A549 (cell line): ENCODE results near the gene NSD2. TPM values are rescaled to one million over a fixed set of nuclear protein-coding genes. Genes with fewer than 3 reads are reported as not detected.

Experiments
- ATAC-seq, 2 experiments: fragments of 200-7000 bp in 1 of 2; fragments of >200 bp in 1 of 2; cut with Nextera tagmentation in 1 of 2; cut with Tn5 transposase in 1 of 2; 3 replicates each; pipeline versions ENCODE4 v1.8.0 to v1.9.1; 2018 to 2020; ENCODE audit warnings: mild to moderate bottlenecking in 1 of 2, moderate library complexity in 1 of 2
- CTCF ChIA-PET: fragments of 300-600 bp; sonication (Branson Sonifier 250); formaldehyde crosslinking; extraction: SDS; loops from one replicate; lab custom pipeline; 2021; ENCODE audit warnings: antibody characterized with exemption, inconsistent platforms; lab: Yijun Ruan, JAX
- POLR2A ChIA-PET: fragments of 350-600 bp; formaldehyde crosslinking; extraction: SDS; loops from one replicate; lab custom pipeline; 2021; ENCODE audit warnings: antibody characterized with exemption, inconsistent platforms; lab: Yijun Ruan, JAX
- DNase-seq, 2 experiments: peaks; one replicate each; pipeline versions ENCODE4 v3.0.0 to v3.0.0-alpha.2; 2011 to 2016; ENCODE audit warnings: low read depth in 1 of 2, low spot score in 1 of 2
- FAIRE-seq: peaks from 2 replicates; lab custom pipeline; 2011; peaks lifted over from hg19 to GRCh38; lab: Jason Lieb, UNC
- H3K27ac ChIP-seq, 2 experiments: fragments of >200 bp; sonication (Bioruptor Twin); formaldehyde crosslinking; 3 replicates each; pipeline ENCODE4 v1.5.1; 2016 to 2017
- H3K4me1 ChIP-seq: fragments of >200 bp; sonication (Bioruptor Twin); formaldehyde crosslinking; 3 replicates; pipeline ENCODE4 v1.6.1; 2016
- H3K4me2 ChIP-seq: fragments of >200 bp; sonication (Bioruptor Twin); formaldehyde crosslinking; 3 replicates; pipeline ENCODE4 v1.6.1; 2016
- H3K4me3 ChIP-seq: fragments of >200 bp; sonication (Bioruptor Twin); formaldehyde crosslinking; 3 replicates; pipeline ENCODE4 v1.5.1; 2016
- H3K9me3 ChIP-seq: fragments of >200 bp; sonication (Bioruptor Twin); formaldehyde crosslinking; 3 replicates; pipeline ENCODE4 v1.6.1; 2016
- BCL3 ChIP-seq: fragments of >200 bp; sonication (Bioruptor Twin); formaldehyde crosslinking; IDR thresholded peaks from 3 replicates; pipeline ENCODE4 v1.6.1; 2016
- CEBPB ChIP-seq, 2 experiments: fragments of >200 bp in 1 of 2; sonication (Bioruptor Twin) in 1 of 2; formaldehyde crosslinking in 1 of 2; IDR thresholded peaks; 2 replicates each; pipeline ENCODE4 v1.6.1; 2012 to 2016
- CHD2 ChIP-seq: fragments of 150-350 bp; IDR thresholded peaks from 2 replicates; pipeline ENCODE4 v1.6.1; 2014; ENCODE audit warnings: low read length; ENCODE audit not compliant: partially characterized antibody
- CHD4 ChIP-seq: fragments of 200-600 bp; sonication (generic); IDR thresholded peaks from 2 replicates; pipeline ENCODE4 v1.6.1; 2016; ENCODE audit warnings: antibody characterized with exemption, mild to moderate bottlenecking, borderline replicate concordance
- EHF ChIP-seq: fragments of 250-450 bp; sonication (Bioruptor Pico); IDR thresholded peaks from 2 replicates; pipeline ENCODE4 v1.5.0; 2020; ENCODE audit warnings: mild to moderate bottlenecking
- HDAC2 ChIP-seq: fragments of 200-600 bp; sonication (generic); IDR thresholded peaks from 2 replicates; pipeline ENCODE4 v1.6.1; 2016
- HOXB5 ChIP-seq: fragments of 250-450 bp; sonication (Bioruptor Pico); IDR thresholded peaks from 2 replicates; pipeline ENCODE4 v1.5.0; 2020; ENCODE audit warnings: mild to moderate bottlenecking, moderate library complexity
- KDM5A ChIP-seq: fragments of 200-600 bp; sonication (generic); IDR thresholded peaks from 2 replicates; pipeline ENCODE4 v1.6.1; 2016; ENCODE audit warnings: antibody characterized with exemption, mild to moderate bottlenecking
- MAZ ChIP-seq: fragments of 150-350 bp; IDR thresholded peaks from 2 replicates; pipeline ENCODE4 v1.6.1; 2014; ENCODE audit warnings: antibody characterized with exemption, low read depth, low read length, borderline replicate concordance
- NR3C1 ChIP-seq: fragments of >200 bp; sonication (Bioruptor Twin); formaldehyde crosslinking; IDR thresholded peaks from 3 replicates; pipeline ENCODE4 v1.6.1; 2017
- RARB ChIP-seq: fragments of 250-450 bp; sonication (Bioruptor Pico); IDR thresholded peaks from 2 replicates; pipeline ENCODE4 v1.8.0; 2021; ENCODE audit warnings: mild to moderate bottlenecking, moderate library complexity
- RCOR1 ChIP-seq: fragments of 150-350 bp; IDR thresholded peaks from 2 replicates; pipeline ENCODE4 v1.6.1; 2014; ENCODE audit warnings: antibody characterized with exemption, low read length, low read depth
- SMC3 ChIP-seq: fragments of >200 bp; sonication (Bioruptor Twin); formaldehyde crosslinking; IDR thresholded peaks from 3 replicates; pipeline ENCODE4 v1.6.1; 2018; ENCODE audit warnings: inconsistent platforms
- SREBF2 ChIP-seq: fragments of 450-650 bp; IDR thresholded peaks from 2 replicates; pipeline ENCODE4 v1.6.1; 2014; ENCODE audit warnings: mild to moderate bottlenecking, moderate library complexity
- TFCP2L1 ChIP-seq: fragments of 250-450 bp; sonication (Bioruptor Pico); IDR thresholded peaks from 2 replicates; pipeline ENCODE4 v1.5.0; 2021; ENCODE audit warnings: mild to moderate bottlenecking
- TP53 ChIP-seq: fragments of 250-450 bp; sonication (Bioruptor Pico); IDR thresholded peaks from 2 replicates; pipeline ENCODE4 v1.5.0; 2021; ENCODE audit warnings: mild to moderate bottlenecking, moderate library complexity
- ZC3H11A ChIP-seq: fragments of 450-650 bp; IDR thresholded peaks from 2 replicates; pipeline ENCODE4 v1.6.1; 2014; ENCODE audit warnings: antibody characterized with exemption, mild to moderate bottlenecking
- WGBS: methylation state at CpG from one replicate; pipeline ENCODE4 v1.1.6; 2017; ENCODE audit errors: missing lambda C conversion rate; 5-methylcytosine and 5-hydroxymethylcytosine counted together
- polyA plus RNA-seq, 4 experiments: library from polyadenylated mRNA; depleted of rRNA in 3 of 4; stranded (reverse); fragments of >200 nt; fragmentation: RNase III in 1 of 4; extraction: RNeasy Plus Mini Kit Qiagen cat#74134 plus additional on column Dnase treatment in 1 of 4; gene quantifications; 2 replicates in 3 of 4; 3 replicates in 1 of 4; pipeline ENCODE4 v1.2.3, GENCODE V29; 2011 to 2017
- TF ChIP-seq, protein P1 (sequence below): fragments of >200 bp; sonication (Bioruptor Twin); formaldehyde crosslinking; IDR thresholded peaks from 2 replicates; pipeline ENCODE4 v1.6.1; 2016
- TF ChIP-seq, protein P2 (sequence below): IDR thresholded peaks from 2 replicates; pipeline ENCODE4 v1.6.1; 2012
- TF ChIP-seq, protein P3 (sequence below): IDR thresholded peaks from 2 replicates; pipeline ENCODE4 v1.6.1; 2012

NSD2 gene
- polyA plus RNA-seq, 2 of the 4 experiments (the other 2 are of a cell fraction), result 43.8 to 49.3 TPM

- CTCF ChIA-PET, result no interaction called here
- no peak for FAIRE-seq
- 94% methylated on average over 13 of the region's 13 CpGs for WGBS
- no peaks in the 10 kb centered on the region for H3K9me3 ChIP-seq
- no peak for TF ChIP-seq BCL3
- no peak for TF ChIP-seq KDM5A
- no peak for TF ChIP-seq HOXB5 (CRISPR knock-in tag)
- no peak for TF ChIP-seq RARB (CRISPR knock-in tag)
- TF ChIP-seq, protein P1, sequence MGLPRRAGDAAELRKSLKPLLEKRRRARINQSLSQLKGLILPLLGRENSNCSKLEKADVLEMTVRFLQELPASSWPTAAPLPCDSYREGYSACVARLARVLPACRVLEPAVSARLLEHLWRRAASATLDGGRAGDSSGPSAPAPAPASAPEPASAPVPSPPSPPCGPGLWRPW, result no peak
- no peak for TF ChIP-seq CEBPB (IDR thresholded peaks at IDR 0.05)
- TF ChIP-seq, protein P2, sequence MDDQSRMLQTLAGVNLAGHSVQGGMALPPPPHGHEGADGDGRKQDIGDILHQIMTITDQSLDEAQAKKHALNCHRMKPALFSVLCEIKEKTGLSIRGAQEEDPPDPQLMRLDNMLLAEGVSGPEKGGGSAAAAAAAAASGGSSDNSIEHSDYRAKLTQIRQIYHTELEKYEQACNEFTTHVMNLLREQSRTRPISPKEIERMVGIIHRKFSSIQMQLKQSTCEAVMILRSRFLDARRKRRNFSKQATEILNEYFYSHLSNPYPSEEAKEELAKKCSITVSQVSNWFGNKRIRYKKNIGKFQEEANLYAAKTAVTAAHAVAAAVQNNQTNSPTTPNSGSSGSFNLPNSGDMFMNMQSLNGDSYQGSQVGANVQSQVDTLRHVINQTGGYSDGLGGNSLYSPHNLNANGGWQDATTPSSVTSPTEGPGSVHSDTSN, result no peak
- TF ChIP-seq RCOR1, result no peak
- no peak for TF ChIP-seq NR3C1
- TF ChIP-seq CHD2, result no peak
- TF ChIP-seq SREBF2, result no peak
- TF ChIP-seq, all 56 proteins: peak for 0
- no peak overlapping the region for H3K4me3 ChIP-seq
- ATAC-seq (no peak), DNase-seq (no peak)
- POLR2A ChIA-PET, result no interaction called here
- H3K4me1 ChIP-seq, result peaks cover 8% of the 10 kb centered on the region
- no peak overlapping the region for H3K27ac ChIP-seq
- no peak overlapping the region for H3K4me2 ChIP-seq
Observed at GRCh38 chr4:1978226-1978625, 107.0 kb downstream of the NSD2 start.

DNA sequence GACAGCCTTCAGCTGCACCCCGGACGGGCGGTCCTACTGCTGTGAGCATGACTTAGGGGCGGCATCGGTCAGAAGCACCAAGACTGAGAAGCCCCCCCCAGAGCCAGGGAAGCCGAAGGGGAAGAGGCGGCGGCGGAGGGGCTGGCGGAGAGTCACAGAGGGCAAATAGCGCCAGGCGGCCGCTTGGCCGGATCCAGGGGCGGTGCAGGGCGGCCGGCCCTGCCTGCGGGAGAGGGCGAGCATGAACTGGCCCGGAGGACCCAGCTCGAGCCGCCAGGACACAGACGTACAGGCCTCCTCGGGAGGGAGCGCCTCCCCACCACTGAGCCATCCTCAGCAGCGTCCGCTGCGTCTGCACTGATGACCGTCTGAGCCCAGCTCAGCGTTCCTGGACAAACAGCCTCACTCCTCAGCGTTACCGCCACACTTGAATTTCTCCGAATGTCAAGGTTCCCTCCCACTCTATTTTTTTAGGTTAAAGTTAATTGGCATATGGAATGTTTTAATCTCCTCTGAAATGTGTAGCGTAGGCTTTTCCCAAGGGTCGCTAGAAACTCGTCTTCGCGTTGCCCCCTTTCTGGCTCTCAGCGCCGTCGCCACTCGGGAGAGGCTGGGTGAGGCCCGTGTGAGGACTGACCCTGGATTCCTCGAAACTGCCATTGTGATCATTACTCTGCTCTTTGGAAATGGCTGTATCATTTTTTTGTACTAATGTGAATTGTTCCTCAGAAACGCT lies 107.7 kb downstream of the NSD2 start:
- no peak overlapping the region for H3K4me2 ChIP-seq
- H3K4me1 ChIP-seq, result peaks cover 8% of the 10 kb centered on the region
- DNase-seq, result no peak
- ChIA-PET POLR2A (no interaction called here), CTCF (no interaction called here)
- 96% methylated on average over 44 of the region's 45 CpGs for WGBS
- H3K27ac ChIP-seq, result no peak overlapping the region
- H3K9me3 ChIP-seq, result no peaks in the 10 kb centered on the region
- ATAC-seq, result no peak
- TF ChIP-seq, protein P1, result no peak
- TF ChIP-seq HDAC2, result no peak
- no peak for TF ChIP-seq MAZ
- TF ChIP-seq TP53 (CRISPR knock-in tag), result no peak
- TF ChIP-seq BCL3, result no peak
- no peak for TF ChIP-seq HOXB5 (CRISPR knock-in tag)
- TF ChIP-seq CHD4, result no peak
- TF ChIP-seq SMC3, result no peak
- TF ChIP-seq ZC3H11A, result no peak
- no peak for TF ChIP-seq EHF (CRISPR knock-in tag)
- no peak for TF ChIP-seq TFCP2L1 (CRISPR knock-in tag)
- TF ChIP-seq, protein P3, sequence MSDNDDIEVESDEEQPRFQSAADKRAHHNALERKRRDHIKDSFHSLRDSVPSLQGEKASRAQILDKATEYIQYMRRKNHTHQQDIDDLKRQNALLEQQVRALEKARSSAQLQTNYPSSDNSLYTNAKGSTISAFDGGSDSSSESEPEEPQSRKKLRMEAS, result no peak
- TF ChIP-seq, all 56 proteins: peak for 0
- no peak overlapping the region for H3K4me3 ChIP-seq
- no peak for FAIRE-seq
